GM21717 (cell line): ENCODE data around the gene HEXD.
"Not testable (repeated sequence)": the region's sequence is repeated elsewhere in the genome, so short reads cannot be mapped to it uniquely, and the experiment has no call there.

Experiments
- ATAC-seq: cut with Tn5 transposase; IDR thresholded peaks from one replicate; pipeline ENCODE4 v1.9.1; 2021; ENCODE audit warnings: mild to moderate bottlenecking, moderate library complexity; ENCODE audit not compliant: unreplicated experiment

Gene HEXD

GRCh38 chr17:82382220-82382932 is 35.8 kb upstream of the HEXD start:
- ATAC-seq, result not testable (repeated sequence)

DNA sequence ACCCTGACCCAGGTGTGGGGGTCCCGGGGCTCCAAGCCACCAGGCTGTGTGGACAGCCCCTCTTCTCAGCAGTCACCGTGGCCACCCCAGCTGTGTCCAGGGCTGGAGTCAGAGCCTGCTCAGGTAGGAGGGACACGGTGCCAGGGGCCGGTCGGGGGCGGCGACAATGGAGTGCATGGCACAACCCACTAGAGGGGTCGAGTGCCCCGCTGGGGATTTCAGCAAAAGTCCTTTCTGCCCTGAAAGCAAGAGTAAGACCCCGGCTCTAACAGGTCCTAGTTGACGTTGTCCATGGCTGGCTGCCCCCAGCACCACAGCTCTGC is 35.3 kb upstream of the HEXD start:
- no peak for ATAC-seq

GRCh38 chr17:82383411-82383810 is 34.7 kb upstream of the HEXD start:
- no peak for ATAC-seq

GRCh38 chr17:82384051-82384729 is 34.0 kb upstream of the HEXD start:
- no peak for ATAC-seq

DNA sequence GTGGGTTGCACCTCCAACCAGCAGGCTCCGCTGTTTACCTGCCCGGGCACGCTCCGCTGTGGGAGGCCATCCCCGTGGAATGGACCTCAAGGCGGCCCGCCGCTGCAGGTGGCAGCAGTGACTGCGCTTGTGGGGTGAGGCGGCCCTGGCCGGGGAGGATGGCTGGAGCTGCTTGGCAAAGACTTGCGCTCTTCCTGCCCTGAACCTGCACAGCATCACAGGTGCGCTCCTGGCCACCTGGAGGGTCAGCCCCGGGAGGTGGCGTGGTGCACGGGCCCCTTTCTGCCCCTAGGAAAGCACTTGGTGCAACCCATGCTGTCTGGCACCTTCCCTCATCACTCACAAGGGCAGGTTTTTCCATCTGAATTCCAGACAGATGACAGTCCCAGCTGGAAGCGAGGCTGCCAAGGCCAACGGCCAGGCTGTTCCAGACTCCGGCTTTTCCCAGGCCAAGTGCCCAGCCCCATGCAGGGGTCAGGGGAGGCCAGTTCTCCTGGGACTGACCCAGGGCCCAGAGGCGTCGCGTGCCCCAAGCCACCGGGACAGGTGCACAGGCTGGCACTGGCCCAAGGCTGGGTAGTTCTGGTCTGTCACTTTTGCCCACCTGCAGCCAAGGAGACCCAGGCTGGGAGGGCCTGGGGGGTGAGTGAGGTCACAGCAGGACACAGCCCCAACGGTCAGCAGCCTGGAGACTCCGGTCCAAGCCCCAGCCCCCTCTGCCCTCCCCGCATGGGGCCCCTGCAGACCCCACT is 33.2 kb upstream of the HEXD start:
- no peak for ATAC-seq

GRCh38 chr17:82385559-82386254 is 32.4 kb upstream of the HEXD start:
- no peak for ATAC-seq

- no peak for ATAC-seq
These were observed 31.8 kb upstream of the HEXD start for GRCh38 chr17:82386255-82386831.

- no peak for ATAC-seq
These were observed 31.1 kb upstream of the HEXD start for GRCh38 chr17:82386881-82387704.

DNA sequence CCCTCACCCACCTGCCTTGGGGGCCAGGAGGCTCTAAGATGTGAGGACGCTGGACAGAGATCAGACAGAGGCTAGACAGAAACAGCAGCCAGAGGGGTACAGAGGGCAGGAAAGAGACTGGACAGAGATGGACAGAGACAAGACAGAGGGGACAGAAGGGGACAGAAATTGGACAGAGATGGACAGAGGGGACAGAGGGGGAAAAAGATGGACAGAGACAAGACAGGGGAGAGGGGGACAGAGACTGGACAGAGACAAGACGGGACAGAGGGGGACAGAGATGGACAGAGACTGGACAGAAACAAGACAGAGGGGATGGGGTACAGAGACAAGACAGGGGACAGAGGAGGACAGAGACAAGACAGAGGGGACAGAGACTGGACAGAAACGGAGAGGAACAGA is 30.4 kb upstream of the HEXD start:
- ATAC-seq, result no peak

DNA sequence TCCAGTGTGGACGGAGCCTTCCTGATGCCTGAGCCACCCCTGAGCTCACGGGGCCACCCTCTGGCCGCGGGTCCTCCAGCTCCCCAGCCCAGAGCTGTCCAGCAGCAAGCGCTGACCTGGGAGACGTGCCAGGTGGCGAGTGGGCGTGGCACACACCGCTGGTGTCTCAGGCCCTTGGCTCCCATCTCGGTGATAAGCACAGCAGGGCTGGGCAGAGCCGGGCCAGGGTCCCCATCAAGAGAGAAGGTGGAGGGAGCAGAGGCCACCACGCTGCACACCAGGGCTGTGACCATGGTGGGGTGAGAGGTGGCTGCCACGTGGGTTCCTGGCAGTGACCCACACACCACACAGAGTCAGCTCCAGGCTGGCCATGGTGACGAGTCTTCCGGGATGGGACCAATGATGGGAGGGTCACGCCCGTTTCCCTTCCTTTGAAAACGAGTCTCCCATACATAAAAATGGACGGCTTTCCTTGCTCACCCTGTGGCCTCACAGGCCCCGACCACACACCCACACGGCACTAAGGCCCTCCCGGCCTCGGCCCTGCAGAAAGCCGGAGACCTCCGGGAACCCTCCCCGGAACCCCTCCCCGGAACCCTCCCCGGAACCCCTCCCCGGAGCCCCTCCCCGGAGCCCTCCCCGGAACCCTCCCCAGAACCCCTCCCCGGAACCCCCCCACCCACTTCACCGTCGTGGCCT is 29.8 kb upstream of the HEXD start:
- no peak for ATAC-seq

GRCh38 chr17:82388922-82389283 is 29.2 kb upstream of the HEXD start:
- ATAC-seq, result no peak

DNA sequence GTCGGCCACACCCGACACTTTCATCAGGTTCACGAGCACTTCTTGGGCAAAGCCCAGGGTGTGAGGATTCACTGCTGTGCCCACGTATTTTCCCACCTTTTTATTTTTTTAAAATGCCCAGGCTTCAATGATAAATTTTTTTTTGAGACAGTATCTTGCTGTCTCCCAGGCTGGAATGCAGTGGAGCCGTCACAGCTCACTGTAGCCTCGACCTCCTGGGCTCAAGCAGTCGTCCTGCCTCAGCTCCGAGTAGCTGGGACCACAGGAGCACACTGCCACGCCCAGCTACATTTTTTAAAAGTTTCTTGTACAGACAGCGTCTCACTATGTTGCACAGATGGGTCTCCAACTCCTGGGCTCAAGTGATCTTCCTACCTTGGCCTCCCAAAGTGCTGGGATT is 28.8 kb upstream of the HEXD start:
- no peak for ATAC-seq

GRCh38 chr17:82390015-82390859 is 27.9 kb upstream of the HEXD start:
- no peak for ATAC-seq

GRCh38 chr17:82390860-82391435 is 27.2 kb upstream of the HEXD start:
- ATAC-seq, result no peak

DNA sequence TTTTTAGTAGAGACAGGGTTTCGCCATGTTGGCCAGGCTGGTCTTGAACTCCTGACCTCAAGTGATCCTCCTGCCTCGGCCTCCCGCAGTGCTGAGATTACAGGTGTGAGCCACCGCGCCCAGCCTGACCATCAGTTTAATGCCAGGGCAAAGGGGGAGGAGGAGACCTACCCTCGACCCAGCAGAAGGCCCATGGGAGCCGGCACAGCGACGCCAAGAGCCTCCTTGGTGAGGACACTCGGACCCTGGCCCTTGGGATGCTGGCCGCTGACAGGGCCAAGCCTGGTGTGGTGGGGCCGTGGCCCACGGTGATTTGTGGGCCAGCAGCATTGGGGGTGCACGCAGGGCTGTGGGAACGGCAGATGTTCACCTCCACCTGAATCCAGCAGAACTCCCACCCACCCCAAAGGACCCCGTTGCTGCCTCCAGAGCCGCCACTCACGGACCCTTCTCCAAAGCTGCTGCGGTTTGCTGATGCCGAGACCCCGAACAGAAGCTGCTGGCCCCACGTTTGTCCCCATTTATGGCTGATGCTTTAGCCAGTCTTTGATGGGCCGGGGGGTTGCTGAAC is 26.6 kb upstream of the HEXD start:
- ATAC-seq, result no peak

- no peak for ATAC-seq
These were observed 25.8 kb upstream of the HEXD start for GRCh38 chr17:82392209-82392920.

GRCh38 chr17:82392941-82393340 is 25.2 kb upstream of the HEXD start:
- ATAC-seq, result no peak

- ATAC-seq, result no peak
These were observed 23.9 kb upstream of the HEXD start for GRCh38 chr17:82394278-82394677.
